ENCODE measurements around the gene FRRS1L. TPM values are rescaled to one million over a fixed set of nuclear protein-coding genes. Genes with fewer than 3 reads are reported as not detected.

FRRS1L gene
- polyA plus RNA-seq, 1 donor, result 1.4 TPM

Other genes with a start within 250 kb of the FRRS1L start
- 32.7 TPM for gene ELP1, start 233.1 kb downstream of the FRRS1L start, polyA plus RNA-seq (ENCODE audit: insufficient read length)
- 13.7 TPM for gene ABITRAM, start 232.8 kb downstream of the FRRS1L start, polyA plus RNA-seq (ENCODE audit: insufficient read length)
- 28.6 TPM for gene CTNNAL1, start 153.8 kb downstream of the FRRS1L start, polyA plus RNA-seq (ENCODE audit: insufficient read length)
- 45.4 TPM for gene TMEM245, start 47.3 kb downstream of the FRRS1L start, polyA plus RNA-seq (ENCODE audit: insufficient read length)
- 10.7 TPM for gene EPB41L4B, start 153.8 kb upstream of the FRRS1L start, polyA plus RNA-seq (ENCODE audit: insufficient read length)